Fibroblast of mammary gland (primary cell): ENCODE results near the gene CHST8.

ENCODE experiments used
- DNase-seq: peaks from one replicate; pipeline ENCODE4 v3.0.0-alpha.2; 2010; ENCODE audit warnings: low read depth
- H3K4me3 ChIP-seq: 2 replicates; pipeline ENCODE4 v1.5.1; 2011; ENCODE audit warnings: low read depth, mild to moderate bottlenecking, low read length, moderate library complexity; ENCODE audit not compliant: control insufficient read depth
- CTCF ChIP-seq: conservative IDR thresholded peaks from 2 replicates; pipeline ENCODE4 v1.5.1; 2011; ENCODE audit warnings: low read depth, low read length, inconsistent platforms; ENCODE audit not compliant: control insufficient read depth, insufficient read depth

The CHST8 gene

GRCh38 chr19:33780251-33780650, 158.5 kb downstream of the CHST8 start:
- no peak for DNase-seq
- H3K4me3 ChIP-seq: no peak overlapping the region
- no peak for TF ChIP-seq CTCF

GRCh38 chr19:33780746-33781145, 159.0 kb downstream of the CHST8 start:
- no peak for TF ChIP-seq CTCF
- no peak for DNase-seq
- H3K4me3 ChIP-seq: no peak overlapping the region

GRCh38 chr19:33781415-33781935, 159.7 kb downstream of the CHST8 start:
- no peak for DNase-seq
- no peak overlapping the region for H3K4me3 ChIP-seq
- no peak for TF ChIP-seq CTCF

GRCh38 chr19:33781996-33782395, 160.2 kb downstream of the CHST8 start:
- no peak for TF ChIP-seq CTCF
- peak; percentile 5 for DNase-seq
- H3K4me3 ChIP-seq: no peak overlapping the region

GRCh38 chr19:33784432-33784831, 162.7 kb downstream of the CHST8 start:
- no peak for TF ChIP-seq CTCF
- peak; percentile 5 for DNase-seq
- no peak overlapping the region for H3K4me3 ChIP-seq

GRCh38 chr19:33785795-33786194, 164.0 kb downstream of the CHST8 start:
- TF ChIP-seq CTCF: no peak
- no peak overlapping the region for H3K4me3 ChIP-seq
- DNase-seq: peak; percentile 44

- no peak for DNase-seq
- H3K4me3 ChIP-seq: no peak overlapping the region
- TF ChIP-seq CTCF: no peak
These were observed 166.9 kb downstream of the CHST8 start for GRCh38 chr19:33788676-33789075.
